NCI-H1436 (cell line): ENCODE measurements around the gene BGN.

ENCODE experiments used
- DNase-seq: peaks from one replicate; lab custom pipeline; 2025; lab: John Stamatoyannopoulos, UW

The BGN gene

DNA sequence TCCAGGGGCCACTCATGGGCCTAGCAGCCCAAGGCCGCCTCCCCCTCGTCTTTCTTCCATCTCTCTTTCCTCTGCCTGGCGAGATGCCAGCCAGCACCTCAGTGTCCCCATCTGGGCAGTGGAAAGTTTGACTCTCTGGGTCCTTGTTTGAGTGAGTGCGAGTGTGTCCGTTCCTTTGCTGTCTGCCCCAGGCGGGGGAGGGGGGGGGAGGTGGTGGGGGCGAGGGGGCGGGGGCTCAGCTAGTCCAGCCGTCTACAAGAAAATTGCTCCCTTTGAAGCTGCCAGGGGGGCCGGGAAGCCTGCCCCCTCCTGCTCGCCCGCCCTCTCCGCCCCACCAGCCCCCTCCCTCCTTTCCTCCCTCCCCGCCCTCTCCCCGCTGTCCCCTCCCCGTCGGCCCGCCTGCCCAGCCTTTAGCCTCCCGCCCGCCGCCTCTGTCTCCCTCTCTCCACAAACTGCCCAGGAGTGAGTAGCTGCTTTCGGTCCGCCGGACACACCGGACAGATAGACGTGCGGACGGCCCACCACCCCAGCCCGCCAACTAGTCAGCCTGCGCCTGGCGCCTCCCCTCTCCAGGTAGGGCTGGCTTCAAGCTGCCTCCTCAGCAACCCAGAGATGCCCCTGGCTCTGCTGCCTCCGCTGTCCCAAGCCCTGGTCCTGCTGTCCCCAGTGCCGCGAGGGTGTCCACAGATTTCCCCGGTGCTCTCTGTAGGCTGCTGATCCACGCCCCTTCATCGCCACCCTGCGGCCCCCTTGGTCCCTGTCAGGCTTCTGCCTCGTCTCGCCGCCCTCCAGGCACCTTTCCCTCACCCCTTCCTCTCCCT, at the start of gene BGN:
BGN (plus strand) TSS at position 440 of the 821 bp plus-strand sequence. CDS start 9,652 bp downstream, outside the sequence.
- no peak for DNase-seq

DNA sequence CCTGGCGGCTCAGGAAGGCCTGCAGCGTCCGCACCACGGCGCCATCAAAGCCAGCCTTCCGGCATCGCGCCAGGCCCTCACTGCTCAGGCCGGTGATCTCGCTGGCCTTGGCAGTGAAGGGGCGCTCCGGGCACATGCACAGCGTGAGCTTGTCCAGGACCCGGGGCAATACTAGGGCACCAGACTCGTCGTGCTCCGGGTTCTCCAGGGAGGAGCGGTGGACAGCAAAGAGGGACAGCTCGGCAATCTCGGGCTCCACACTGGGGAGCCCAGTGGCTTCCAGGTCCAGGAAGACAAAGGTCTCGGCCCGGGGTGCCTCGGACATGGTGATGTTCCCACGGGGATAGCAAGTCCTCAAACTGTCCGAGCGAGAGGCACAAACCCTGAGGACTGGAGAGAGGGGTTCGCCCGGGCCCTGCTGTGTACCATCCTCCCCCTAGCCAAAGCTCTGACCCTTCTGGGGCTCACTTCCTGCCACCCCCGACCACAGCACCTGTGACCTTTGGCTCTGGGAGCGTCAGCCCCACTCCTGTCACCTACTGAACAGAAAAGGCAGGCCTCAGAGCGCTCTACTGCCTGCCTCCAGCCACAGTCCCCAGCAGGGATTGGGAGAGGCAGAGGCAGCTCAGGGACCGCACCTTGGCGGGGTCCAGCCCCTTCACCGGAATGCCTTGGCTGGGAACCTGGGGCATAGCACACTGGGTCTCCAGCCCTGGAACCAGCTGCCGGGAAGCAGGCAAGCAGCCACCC, 49.5 kb upstream of the BGN start:
- no peak for DNase-seq

DNA sequence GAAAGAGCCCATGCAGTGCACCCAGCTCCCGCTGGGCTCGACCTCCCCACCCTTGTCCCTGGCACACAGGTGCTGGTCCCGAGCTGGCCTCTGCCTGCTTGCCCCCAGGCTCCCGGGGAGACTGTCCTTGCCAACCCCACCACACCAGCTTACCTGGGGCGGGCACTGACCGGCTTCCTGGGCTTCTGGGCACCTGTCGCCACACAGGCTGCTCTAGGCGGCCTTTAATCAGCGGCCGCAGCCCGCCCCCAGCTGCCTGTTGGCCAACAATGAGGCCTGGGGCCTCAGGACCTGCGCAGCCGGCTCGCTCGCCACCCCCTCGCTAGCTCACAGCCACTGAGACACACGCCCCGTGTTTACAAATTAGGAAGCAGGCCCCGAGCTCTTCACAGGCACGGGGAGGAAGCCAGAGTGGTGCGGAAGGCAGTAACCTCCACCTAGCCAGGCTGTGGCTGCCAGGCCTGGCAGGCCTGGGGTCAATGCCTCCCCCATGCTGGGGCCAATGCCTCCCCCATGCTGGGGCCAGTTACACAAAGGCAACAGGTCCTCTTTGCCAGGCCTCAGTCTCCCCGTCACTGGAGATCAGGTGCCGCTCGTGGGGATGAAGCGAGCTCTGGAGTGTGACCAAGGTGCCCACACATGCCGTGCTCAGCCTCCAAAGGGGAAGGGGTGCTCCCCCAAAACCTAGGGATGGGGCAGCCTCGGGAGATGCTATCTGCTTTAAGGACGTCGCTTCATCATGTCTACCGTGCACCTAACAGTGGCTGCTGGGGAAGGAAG, 48.7 kb upstream of the BGN start, which contains the start of gene TREX2:
TREX2 (minus strand) TSS at position 201 of the 780 bp plus-strand sequence. CDS start 626 bp downstream, outside the sequence.
- no peak for DNase-seq

DNA sequence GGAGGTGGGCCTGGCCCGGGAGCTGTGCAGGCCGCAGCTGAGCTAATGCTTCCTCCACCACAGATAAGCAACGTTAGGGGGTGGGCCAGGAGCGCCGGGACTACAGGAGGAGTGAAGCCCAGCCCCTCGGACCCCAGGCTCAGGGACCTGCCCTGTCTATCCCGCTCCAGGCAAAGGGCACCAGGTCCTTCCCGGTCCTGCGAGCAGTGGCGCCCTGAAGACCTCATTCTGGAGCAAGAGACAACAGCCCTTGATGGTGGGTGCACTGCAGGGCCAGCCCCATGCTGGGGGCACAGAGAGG, 48.2 kb upstream of the BGN start:
- DNase-seq, result no peak

DNA sequence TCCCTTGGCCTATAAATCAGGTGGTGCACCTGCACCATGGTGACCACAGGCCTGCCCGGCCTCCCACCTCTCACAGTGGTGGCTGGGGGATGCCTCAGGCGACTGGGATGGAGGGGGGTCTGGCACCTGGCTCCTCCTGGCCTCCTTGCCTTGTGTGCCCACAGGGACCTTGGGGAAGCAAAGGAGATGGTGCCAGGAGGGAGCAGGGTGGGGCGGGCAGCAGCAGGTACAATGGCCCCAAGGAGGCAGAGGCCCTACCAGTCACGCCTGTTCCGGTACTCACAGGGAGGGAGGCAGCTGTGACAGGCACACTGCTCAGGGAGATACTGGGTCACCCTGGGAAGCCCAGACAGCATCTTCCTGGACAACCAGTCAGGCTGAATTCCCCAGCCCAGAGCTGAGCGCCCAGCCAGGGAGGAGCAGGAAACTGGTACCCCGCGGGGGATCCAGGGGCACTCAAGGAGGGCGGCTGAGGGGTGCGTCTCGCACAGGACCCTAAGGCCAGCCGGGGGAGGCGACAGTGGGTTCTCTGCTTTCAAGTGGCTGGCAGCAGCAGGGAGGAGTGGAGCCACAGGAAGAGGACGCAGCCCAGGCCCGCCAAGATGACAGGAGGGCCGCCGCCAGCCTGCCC, 47.7 kb upstream of the BGN start:
- DNase-seq, result no peak

DNA sequence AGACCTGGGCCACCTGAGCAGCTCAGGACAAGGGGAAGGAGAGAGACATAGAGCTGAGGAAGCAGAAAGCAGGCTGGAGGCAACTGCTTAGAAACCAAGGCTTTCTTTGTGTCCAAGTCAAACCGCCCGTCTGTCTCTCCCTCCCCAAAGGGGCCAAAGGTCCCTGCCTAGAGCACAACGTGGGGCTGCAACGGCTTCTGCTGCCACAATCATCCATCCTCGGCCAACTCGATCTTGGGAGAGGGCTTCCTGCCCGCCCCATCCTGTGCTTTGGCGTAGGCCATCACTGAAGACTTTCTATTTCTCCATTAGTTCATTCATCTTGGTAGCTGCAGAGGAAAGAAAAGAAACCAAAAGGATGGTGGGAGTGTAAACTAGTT, 47.2 kb upstream of the BGN start:
- no peak for DNase-seq

DNA sequence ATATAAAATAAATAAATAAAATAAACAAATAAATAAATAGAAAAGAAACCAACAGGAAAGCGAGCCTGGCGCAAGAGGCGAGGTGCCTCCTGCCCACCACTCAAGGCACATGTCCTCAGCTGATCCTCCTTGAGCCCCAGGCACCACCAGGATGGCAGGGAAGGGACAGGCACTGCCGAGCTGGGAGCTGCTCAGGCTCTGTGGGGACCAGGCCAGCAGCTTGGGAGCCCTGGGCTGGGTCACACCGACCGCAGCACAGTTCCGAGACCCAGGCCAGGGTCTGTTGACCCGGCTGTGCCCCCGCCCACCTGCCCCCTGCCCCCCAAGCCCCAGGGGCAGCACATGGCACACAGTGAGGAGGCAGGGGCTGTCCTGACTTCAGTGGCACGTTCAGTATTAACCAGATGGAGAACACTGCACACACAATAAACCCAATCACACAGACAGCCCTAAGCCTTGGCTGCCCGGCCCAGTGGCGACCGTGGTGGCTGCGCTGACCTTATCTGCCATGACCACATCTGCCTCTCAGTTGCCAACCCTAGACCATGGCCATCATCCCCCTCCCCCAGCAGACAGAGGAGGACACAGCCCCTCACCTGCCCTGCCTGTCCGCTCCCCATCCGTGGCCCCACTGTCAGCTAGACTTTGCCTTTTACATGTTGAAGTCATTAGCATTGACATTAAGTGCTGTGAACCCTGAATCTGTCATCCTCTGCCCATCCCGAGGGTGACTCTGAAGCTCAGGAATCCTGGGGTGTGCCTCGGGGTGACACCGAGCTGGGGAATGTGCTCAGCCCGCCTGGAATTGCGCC, 46.0 kb upstream of the BGN start:
- DNase-seq, result no peak

DNA sequence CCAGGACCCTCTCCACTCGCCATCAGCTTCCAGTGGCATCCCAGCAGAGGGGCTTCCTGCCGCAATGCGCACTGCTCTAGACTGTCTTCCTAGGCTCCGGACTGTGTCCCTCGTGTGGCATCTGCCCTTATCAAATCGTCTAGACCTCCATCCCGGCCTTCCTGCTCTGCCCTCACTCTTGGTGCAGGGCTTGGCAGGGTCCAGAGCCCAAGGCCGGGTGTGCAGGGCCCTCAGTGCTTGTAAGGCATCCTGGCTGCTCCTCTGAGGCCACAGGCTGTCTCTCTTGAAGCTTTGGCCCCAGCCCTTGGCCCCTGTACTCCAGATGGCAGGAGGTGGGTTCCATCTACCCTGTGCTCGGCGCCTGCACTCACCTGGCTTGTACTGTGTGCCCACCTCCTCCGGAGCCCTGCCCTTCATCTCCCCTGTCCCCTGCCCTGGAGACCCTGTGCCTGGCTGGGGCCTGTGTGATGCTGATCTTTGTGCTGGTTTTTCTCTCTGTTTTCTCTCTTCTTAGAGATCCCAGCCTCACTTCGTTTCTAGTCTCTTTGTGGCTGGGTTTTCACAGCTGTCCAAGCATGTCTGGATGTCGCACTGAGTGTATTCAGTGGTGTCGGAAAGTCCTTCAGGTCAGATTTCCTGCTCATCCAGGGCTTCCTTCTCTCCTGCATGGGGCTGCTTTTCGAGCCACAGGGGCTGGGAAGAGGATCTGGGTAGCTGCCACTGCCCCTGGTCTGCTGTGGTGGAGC, 45.2 kb upstream of the BGN start:
- DNase-seq, result no peak

DNA sequence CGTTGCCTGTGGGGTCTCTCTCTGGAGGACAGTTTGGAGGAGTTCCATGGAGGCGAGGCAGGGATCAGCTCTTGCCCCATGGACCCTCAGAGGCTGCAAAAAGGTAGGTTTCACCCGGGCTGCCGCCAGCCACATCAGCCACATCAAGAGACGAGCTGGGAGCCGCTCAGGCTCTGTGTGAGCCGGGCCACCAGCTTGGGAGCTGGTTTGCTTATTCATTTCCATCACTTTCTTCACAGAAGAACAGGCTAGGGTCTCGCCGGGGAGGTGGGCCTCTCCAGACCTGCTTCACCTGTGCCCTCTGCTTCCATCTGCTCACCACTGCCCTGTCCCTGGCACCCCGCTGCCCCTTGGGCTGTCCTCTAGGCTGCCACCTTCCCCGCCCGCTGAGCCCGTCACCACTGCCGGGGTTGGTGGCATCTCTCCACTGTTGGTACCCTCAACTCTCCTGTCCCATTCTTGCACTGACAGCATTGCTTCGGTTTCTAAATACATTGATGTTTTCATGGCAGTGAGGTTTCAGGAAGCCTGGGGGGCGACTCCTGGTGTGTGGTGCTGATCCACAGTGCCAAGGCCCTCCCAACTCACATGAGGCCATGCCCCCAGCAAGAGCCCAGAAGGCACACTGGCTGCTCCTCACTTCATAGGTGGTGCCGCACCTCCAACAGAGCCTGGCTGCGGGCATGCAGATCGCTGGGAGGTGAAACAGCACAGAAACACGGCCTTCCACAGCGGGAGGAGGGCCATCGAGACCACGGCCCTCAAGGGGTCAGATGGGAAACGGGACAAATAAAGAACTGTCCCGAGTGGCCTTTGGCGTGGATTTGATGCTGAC, 44.4 kb upstream of the BGN start:
- DNase-seq, result no peak

DNA sequence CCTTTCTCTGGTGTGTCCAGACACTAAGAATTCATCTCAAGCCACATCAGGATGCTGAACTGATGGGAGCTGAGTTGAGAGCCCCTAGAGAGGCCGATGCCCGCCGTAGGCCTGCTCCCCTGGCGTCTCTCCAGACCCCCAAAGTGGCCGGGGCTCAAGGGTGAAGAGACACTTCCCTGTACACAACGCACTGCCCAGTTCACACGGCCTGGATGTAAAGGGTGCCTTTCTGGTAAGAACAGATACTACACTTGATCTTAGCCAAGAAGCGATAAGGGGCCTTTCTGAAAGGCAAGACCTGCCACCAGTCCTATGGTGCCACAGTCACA, 43.9 kb upstream of the BGN start:
- DNase-seq, result no peak

DNA sequence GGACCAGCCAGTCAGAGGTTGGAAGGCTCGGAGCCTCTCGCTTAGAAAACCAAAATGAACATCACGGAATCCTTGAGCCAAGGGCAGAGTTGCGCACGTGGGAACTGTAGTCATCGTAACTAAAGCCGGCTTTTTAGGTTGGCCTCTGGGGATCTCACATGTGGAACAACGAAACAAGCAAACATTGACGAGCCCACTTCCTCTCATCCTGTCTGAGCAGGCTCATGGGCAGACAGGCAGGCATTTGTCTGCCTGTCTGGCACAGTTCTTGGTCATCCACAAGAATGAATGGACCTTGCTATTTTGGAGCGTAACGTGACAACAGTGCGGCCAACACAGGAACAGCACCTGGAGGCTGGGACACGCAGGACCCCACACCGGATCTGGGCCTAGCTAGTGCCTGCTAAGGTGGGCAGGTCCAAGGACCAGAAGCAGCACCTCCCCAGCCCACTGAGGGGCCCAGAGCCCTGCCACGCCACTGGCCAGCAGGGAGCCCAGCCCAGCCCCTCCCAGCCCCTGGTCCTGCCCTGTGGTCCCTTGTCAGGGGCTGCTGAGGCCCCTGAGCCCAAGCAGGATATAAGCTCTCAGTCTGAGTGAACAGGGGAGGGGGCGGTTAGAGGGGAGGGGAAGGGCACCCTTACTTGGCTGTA, 39.8 kb upstream of the BGN start:
- no peak for DNase-seq

DNA sequence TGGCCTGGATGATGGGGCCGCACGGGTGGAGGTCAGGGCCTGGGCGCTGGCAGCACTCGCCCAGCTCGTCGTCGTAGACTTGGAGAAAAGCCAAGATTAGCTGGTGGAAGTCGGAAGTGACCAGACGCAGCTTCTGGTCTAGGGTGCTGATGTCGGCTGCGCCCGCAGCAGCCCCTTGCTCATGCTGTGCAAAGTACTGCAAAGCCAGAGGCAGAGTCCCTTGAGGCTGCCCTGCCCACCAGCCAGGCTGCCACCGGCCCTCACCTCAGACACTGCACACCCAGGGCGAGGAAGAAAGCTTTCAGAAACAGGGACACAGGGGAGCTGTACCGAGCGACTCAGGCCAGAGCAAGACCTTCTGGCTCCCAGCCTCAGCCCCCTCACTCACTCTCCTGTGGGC, 39.2 kb upstream of the BGN start:
- DNase-seq, result no peak

DNA sequence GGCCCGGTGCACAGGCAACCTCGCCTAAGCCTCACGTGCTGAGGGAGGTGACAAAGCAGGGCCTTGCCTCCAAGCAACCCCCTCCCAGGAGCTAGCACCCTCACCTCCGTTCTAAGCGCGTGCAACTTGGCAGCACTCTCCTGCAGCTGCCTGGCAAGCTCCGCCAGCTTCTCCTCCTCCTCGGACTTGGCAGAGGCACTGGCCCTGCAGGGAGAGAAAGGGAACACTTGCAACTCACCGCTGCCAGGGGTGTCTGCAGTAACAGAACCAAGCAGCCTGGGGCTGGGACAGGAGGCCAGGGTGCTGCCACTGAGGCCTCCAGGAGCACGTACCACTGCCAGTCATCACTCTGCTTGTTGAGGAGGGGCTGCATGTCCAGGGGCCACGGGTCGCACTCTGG, 38.6 kb upstream of the BGN start:
- no peak for DNase-seq

DNA sequence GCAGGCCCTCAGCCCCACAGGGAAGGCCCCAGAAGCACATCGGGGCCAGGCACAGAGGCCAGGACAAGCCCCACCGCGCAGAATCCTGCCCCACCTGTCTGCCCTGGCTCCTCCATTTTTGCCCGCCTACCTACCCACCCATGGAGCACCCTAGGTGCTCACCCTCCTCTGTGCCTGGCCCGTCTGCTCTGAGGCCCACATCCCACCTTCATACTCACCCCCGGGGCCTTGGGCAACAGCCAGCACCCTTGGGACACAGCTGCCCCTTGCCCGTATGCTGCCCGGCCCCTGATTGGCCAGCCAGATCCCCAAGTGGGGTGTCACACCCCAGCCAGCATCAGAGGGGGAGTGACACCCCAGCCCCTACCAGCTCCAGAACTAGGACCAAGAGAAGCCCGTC, 38.1 kb upstream of the BGN start:
- DNase-seq, result no peak

DNA sequence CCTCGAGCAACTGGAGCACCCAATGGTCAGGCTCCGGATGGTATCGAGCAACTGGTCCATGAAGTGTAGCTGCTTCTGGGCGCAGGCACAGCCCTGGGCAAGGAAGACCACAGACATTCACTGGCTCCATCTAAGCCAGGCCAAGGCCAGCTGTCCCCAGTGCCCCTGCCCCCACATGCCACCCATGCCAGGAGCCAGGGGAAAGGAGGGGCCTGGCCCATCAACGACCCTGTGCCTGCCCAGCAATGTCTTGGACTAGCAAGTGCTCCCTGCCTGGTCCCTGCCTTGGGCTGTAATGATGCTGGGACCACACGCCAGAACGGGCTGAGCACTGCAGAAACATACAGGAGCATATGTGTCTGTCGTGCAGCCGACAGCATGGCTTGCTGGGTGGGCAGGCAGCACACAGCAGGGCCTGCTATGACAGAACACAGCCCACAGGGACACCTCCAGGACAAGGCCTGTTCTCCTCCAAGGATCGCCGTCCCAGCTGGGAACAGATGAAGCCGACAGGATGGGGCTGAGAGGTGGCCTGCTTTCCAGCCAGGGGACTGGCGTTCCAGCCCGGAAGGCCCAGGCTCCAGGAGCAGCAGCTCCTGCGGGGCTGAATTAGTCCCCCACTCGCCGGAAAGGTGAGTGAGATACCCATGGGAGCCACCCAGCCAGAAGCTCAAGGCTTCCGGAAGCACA, 37.5 kb upstream of the BGN start:
- no peak for DNase-seq

DNA sequence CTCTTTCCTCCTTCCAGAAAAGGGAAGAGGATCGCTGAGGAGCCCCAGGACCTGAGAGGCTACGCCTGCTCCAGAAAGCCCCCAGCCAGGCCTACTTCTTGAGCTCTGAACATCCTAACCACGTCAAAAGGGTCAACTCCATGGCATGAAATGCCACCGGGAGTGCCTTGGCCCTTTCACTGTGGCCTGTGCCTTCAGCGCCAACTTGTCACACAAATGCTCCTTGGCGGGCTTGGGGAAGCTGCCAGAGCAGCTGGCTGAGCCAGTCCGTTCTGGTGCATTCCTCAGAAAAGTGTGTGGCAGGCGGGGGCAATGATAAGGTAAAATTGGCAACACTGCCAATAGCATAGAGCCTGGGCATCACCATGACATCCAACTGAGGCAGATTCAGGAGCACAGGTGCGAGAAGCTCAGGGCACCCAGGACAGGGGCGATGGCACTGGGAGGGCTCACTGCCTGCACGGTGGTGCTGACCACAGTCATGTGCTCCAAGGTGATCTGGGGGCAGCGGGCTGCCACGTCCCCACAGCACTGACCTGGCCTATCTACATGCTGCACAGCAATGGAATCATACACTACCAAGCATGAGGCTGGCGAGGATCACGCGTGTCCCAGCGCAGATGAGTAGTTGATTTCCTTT, 36.8 kb upstream of the BGN start:
- no peak for DNase-seq

DNA sequence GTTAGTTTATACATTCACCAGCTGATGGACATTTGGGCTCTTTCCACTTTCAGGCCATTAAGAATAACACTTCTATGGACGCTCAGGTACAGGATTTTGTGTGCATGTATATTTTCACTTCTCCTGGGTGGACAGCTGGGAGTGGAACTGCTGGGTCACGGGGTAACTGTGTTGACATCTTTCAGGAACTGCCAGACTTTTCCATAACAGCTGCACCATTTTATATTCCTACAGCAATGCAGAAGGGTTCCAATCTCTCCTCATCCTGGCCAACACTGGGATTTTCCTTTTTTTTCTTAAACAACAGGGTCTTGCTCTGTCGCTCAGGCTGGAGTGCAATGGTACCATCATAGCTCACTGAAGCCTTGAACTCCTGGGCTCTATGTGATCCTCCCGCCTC, 36.3 kb upstream of the BGN start:
- DNase-seq, result no peak

DNA sequence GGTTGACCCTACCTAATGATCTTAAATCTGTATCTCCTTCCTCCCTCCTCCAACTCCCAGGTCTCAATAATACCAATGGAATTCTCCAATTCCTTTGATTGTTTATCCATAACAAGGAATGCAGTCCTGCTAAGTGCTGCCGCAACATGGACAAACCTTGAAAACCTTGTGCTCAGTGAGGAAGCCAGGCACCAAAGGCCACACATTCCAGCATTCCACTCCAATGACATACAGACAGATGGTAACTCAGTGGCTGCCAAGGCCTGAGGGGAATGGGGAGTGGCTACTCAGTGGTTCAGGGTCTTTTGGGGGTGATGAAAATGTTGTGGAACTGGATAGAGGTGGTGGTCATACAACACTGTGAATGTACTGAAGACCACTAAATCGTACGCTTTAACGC, 34.8 kb upstream of the BGN start:
- DNase-seq, result no peak
